Endothelial cell of umbilical vein (primary cell): ENCODE measurements around the gene ESCO1.

ENCODE experiments used
- EZH2 ChIP-seq: IDR thresholded peaks from 2 replicates; pipeline ENCODE4 v1.6.1; 2012; ENCODE audit warnings: borderline replicate concordance, low read depth, mild to moderate bottlenecking, moderate library complexity, low read length, inconsistent platforms; ENCODE audit not compliant: severe bottlenecking
- GATA2 ChIP-seq: IDR thresholded peaks from 2 replicates; pipeline ENCODE4 v1.7.0; 2011; ENCODE audit warnings: low read depth, mild to moderate bottlenecking, moderate library complexity, mixed read lengths, low read length; ENCODE audit not compliant: insufficient read length, insufficient read depth
- POLR2A ChIP-seq: IDR thresholded peaks from 2 replicates; pipeline ENCODE4 v1.6.1; 2012; ENCODE audit warnings: low read depth, mild to moderate bottlenecking, control low read depth, low read length
- POLR2AphosphoS5 ChIP-seq: IDR thresholded peaks from 2 replicates; pipeline ENCODE4 v1.6.1; 2012; ENCODE audit warnings: low read depth, mild to moderate bottlenecking, control low read depth, low read length, moderate library complexity; ENCODE audit not compliant: insufficient read depth
- TF ChIP-seq, protein P1 (sequence below), 2 donors: IDR thresholded peaks; 1 replicate in 1 of 2; 2 replicates in 1 of 2; pipeline ENCODE4 v1.5.1; 2011; ENCODE audit warnings: low read length in 2 of 2, mild to moderate bottlenecking in 2 of 2, moderate library complexity in 2 of 2, control low read depth in 1 of 2, inconsistent platforms in 1 of 2, low read depth in 1 of 2; ENCODE audit not compliant: insufficient read depth in 1 of 2; ENCODE audit errors: extremely low read depth in 1 of 2

- TF ChIP-seq POLR2A (no peak), POLR2AphosphoS5 (no peak), EZH2 (no peak), GATA2 (no peak)
- TF ChIP-seq, protein P1, sequence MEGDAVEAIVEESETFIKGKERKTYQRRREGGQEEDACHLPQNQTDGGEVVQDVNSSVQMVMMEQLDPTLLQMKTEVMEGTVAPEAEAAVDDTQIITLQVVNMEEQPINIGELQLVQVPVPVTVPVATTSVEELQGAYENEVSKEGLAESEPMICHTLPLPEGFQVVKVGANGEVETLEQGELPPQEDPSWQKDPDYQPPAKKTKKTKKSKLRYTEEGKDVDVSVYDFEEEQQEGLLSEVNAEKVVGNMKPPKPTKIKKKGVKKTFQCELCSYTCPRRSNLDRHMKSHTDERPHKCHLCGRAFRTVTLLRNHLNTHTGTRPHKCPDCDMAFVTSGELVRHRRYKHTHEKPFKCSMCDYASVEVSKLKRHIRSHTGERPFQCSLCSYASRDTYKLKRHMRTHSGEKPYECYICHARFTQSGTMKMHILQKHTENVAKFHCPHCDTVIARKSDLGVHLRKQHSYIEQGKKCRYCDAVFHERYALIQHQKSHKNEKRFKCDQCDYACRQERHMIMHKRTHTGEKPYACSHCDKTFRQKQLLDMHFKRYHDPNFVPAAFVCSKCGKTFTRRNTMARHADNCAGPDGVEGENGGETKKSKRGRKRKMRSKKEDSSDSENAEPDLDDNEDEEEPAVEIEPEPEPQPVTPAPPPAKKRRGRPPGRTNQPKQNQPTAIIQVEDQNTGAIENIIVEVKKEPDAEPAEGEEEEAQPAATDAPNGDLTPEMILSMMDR (IDR thresholded peaks at IDR 0.05; ENCODE audit: extremely low read depth in 1 of 2, insufficient read depth in 1 of 2, low read depth in 1 of 2, low read length in 2 of 2) = no peak
Measured at GRCh38 chr18:21483051-21483450, 117.5 kb downstream of the ESCO1 start.
